ENCODE results near the gene NOS1.

Gene NOS1

GRCh38 chr12:117361347-117361751 is at the start of gene NOS1:
TSS of gene NOS1 (minus strand) at chr12:117361626. CDS start at chr12:117331069, 30,557 bp downstream.
- TF ChIP-seq CTCF (conservative IDR thresholded peaks at IDR 0.05; ENCODE audit: low read depth, low read length): no peak
- H3K4me3 ChIP-seq (ENCODE audit: low read length): no peak within 1 kb of the TSS
- no peak for DNase-seq (ENCODE audit: low read depth)

GRCh38 chr12:117409286-117409685 is 47.9 kb upstream of the NOS1 start:
- no peak for TF ChIP-seq CTCF (conservative IDR thresholded peaks at IDR 0.05; ENCODE audit: low read depth, low read length)
- H3K4me3 ChIP-seq (ENCODE audit: low read length): no peak overlapping the region

GRCh38 chr12:117408161-117408791 is 46.9 kb upstream of the NOS1 start:
- no peak for DNase-seq (ENCODE audit: low read depth)
- H3K4me3 ChIP-seq (ENCODE audit: low read length): no peak overlapping the region
- no peak for TF ChIP-seq CTCF (conservative IDR thresholded peaks at IDR 0.05; ENCODE audit: low read depth, low read length)

More at GRCh38 chr12:117409286-117409685, 47.9 kb upstream of the NOS1 start:
- no peak for DNase-seq (ENCODE audit: low read depth)

GRCh38 chr12:117404940-117405339 is 43.5 kb upstream of the NOS1 start:
- DNase-seq (ENCODE audit: low read depth): no peak
- no peak for TF ChIP-seq CTCF (conservative IDR thresholded peaks at IDR 0.05; ENCODE audit: low read depth, low read length)
- H3K4me3 ChIP-seq (ENCODE audit: low read length): no peak overlapping the region

- TF ChIP-seq CTCF (conservative IDR thresholded peaks at IDR 0.05; ENCODE audit: low read depth, low read length): no peak
- DNase-seq (ENCODE audit: low read depth): no peak
- no peak overlapping the region for H3K4me3 ChIP-seq (ENCODE audit: low read length)
Measured at GRCh38 chr12:117404203-117404853, 42.9 kb upstream of the NOS1 start.

- DNase-seq (ENCODE audit: low read depth): no peak
- TF ChIP-seq CTCF (conservative IDR thresholded peaks at IDR 0.05; ENCODE audit: low read depth, low read length): no peak
- H3K4me3 ChIP-seq (ENCODE audit: low read length): no peak overlapping the region
Measured at GRCh38 chr12:117403586-117404139, 42.2 kb upstream of the NOS1 start.

- no peak for DNase-seq (ENCODE audit: low read depth)
- H3K4me3 ChIP-seq (ENCODE audit: low read length): no peak overlapping the region
- no peak for TF ChIP-seq CTCF (conservative IDR thresholded peaks at IDR 0.05; ENCODE audit: low read depth, low read length)
Measured at GRCh38 chr12:117402363-117402762, 40.9 kb upstream of the NOS1 start.

All from retinal pigment epithelial cell (primary cell).